ENCODE results near the gene PLEKHO1. TPM values are rescaled to one million over a fixed set of nuclear protein-coding genes. Genes with fewer than 3 reads are reported as not detected.
A peak's percentile ranks its signal among the peaks of the same experiment; 100 is the strongest.

PLEKHO1 gene, protein sequence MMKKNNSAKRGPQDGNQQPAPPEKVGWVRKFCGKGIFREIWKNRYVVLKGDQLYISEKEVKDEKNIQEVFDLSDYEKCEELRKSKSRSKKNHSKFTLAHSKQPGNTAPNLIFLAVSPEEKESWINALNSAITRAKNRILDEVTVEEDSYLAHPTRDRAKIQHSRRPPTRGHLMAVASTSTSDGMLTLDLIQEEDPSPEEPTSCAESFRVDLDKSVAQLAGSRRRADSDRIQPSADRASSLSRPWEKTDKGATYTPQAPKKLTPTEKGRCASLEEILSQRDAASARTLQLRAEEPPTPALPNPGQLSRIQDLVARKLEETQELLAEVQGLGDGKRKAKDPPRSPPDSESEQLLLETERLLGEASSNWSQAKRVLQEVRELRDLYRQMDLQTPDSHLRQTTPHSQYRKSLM
- polyA plus RNA-seq: 10 to 100 TPM; 20.6 to 32.5 (median 22.2) TPM

DNA sequence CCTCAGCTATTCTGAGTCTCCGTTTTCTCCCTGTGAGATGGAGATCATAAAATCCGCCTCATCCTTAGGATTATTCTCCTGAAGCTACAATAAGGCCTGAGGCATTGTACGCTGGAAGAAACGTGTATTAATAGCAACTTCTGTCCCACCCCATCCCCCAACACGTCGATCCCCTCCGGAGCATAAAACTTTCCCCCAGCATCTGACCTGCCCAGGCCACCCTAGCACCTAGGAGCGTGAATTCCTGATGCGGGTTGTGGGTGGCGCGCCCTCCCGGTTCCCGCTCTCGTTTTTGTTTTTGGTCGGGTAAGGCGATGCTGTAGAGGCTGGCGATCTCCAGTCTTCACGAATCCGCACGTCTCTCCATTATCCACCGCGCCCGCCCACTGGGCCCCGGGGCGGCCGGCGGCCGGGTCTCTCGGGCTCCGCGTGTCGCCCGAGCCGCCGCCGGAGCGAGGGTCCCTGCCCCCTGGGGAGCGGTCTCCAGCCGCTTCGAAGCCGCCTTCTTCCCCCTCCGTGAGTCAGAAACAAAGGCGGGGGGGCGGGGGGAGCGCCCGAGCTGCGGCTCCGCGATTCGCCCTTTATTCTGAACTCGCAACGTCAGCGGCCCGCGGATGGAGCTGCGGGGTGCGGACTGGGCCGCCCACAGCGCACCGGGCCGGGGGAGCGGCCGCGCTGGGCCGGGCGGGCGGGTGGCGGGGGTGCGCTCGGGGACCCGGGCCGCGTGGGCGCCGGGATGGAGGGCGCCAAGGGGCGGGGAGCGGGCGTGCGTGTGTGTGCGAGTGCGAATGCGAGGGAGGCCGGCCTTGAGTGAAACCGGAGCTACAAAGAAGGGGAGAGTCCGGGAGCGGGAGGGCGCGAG lies at the start of gene PLEKHO1:
Gene PLEKHO1, plus strand, starts transcription at position 646 of the 862 bp plus-strand sequence. CDS start 342 bp downstream, outside the sequence.
- H3K9me3 Mint-ChIP-seq: no peaks in the 10 kb centered on the region
- peaks cover 8 to 15% (median 9%) of the 10 kb centered on the region in 3 donors for H3K27me3 Mint-ChIP-seq (ENCODE audit: low read depth in 3 of 3)
- DNase-seq: peak; percentile 72 to 73 (median 73)
- peak within 1 kb of the TSS; percentile 80 to 97 (median 96) for H3K27ac Mint-ChIP-seq
- H3K36me3 Mint-ChIP-seq: peaks cover 4 to 5% (median 4%) of the 10 kb centered on the region in 3 donors
- H3K4me3 Mint-ChIP-seq: peak within 1 kb of the TSS; percentile 91 to 95 (median 92)
- peaks cover 42 to 53% of the 10 kb centered on the region in 2 donors for H3K4me1 Mint-ChIP-seq

DNA sequence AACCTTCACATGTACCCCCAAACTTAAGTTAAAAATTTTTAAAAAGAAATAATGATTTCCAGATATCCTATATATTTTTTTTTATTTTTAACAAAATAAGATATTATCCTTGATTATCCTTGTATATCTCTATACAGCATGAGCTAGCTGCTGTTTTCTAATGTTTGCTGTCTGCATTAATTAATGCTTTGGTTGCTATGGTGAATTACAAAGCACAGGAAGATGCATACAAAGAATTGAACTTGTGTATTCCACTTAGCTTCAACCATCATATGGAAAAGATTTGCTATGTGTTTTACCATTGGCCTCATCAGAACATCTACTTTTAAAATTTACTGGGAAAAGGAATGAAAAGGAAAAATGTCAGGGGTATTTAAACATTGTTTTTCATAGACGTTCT lies 46.7 kb upstream of the PLEKHO1 start:
- peaks cover 7 to 19% (median 18%) of the 10 kb centered on the region in 3 donors for H3K36me3 Mint-ChIP-seq
- peaks cover 0 to 2% (median 0%) of the 10 kb centered on the region in 3 donors for H3K27me3 Mint-ChIP-seq (ENCODE audit: low read depth in 3 of 3)
- no peak overlapping the region for H3K27ac Mint-ChIP-seq
- no peaks in the 10 kb centered on the region for H3K9me3 Mint-ChIP-seq
- DNase-seq: no peak
- H3K4me1 Mint-ChIP-seq: peaks cover 14 to 23% of the 10 kb centered on the region in 2 donors
- H3K4me3 Mint-ChIP-seq: no peak overlapping the region

DNA sequence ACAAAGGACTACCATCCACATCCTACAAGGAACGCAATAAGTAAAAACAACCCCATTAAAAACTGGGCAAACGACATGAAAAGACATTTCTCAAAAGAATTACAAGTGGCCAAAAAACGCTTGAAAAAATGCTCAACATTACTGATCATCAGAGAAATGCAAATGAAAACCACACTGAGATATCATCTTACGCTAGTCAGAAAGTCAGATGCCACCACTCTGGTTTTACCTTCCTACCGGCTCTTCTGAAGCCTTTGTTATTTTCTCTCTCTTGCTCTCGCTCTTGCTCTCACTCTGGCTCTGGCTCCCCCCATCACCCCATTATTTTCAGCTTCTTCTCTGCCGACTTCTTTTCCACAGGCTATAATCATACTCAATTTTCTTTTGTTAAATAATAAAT lies 43.4 kb upstream of the PLEKHO1 start:
- DNase-seq: no peak
- Mint-ChIP-seq H3K4me3 (no peak overlapping the region), H3K36me3 (peaks cover 3 to 18% (median 14%) of the 10 kb centered on the region in 3 donors), H3K9me3 (no peaks in the 10 kb centered on the region), H3K27ac (peak overlapping the region in 4 of 6 donors; percentile 26 to 80 (median 50)), H3K27me3 (ENCODE audit: low read depth in 3 of 3) (peaks cover 0 to 2% (median 0%) of the 10 kb centered on the region in 3 donors), H3K4me1 (peaks cover 46 to 57% of the 10 kb centered on the region in 2 donors)

DNA sequence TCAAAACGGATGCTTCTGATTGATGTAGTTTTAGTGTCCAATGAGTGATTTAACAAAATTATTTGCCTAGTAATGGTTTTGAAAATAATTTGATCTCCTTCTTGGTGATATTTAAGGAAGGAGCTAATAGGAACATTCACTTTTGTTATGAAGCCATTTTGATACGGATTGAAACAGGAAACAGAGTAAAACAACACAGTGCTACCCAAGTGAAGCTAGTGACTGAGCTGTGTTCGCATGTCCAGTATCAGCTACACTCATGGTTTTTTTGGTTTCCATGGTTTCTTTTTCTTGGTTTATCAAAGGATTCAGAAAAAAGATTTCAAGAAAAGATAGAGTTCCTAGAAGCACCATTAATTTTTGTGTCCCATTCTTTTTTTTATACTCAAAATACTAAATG lies 40.1 kb upstream of the PLEKHO1 start:
- H3K27ac Mint-ChIP-seq: peak overlapping the region; percentile 84 to 96 (median 90)
- peaks cover 47 to 62% of the 10 kb centered on the region in 2 donors for H3K4me1 Mint-ChIP-seq

DNA sequence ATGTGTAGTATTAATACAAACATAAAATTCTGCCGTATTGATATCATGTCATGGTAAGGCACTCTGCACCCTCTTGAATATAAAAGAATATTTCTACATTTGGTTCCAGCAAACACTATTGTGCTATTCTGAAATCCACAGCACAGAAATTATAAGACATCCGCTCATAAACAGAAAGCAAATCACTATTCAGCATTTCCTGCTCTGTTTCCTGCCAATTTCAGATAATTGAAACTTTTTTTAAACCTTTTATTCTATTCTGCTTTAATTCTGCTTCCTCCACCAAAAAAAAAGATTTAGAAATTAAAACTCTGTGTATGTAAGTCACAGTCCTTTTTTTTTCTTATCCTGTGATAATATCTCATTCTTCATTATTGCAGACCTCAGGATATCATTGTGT lies 39.6 kb upstream of the PLEKHO1 start:
- H3K4me1 Mint-ChIP-seq: peaks cover 47 to 62% of the 10 kb centered on the region in 2 donors
- H3K36me3 Mint-ChIP-seq: peaks cover 11 to 38% (median 29%) of the 10 kb centered on the region in 3 donors
- peak; percentile 1 to 11 (median 10) for DNase-seq

More for the DNA sequence above, 40.1 kb upstream of the PLEKHO1 start:
- peak; percentile 11 to 22 (median 22) for DNase-seq
- H3K36me3 Mint-ChIP-seq: peaks cover 8 to 37% (median 29%) of the 10 kb centered on the region in 3 donors
- no peaks in the 10 kb centered on the region for H3K27me3 Mint-ChIP-seq (ENCODE audit: low read depth in 3 of 3)
- peaks cover 0 to 4% (median 0%) of the 10 kb centered on the region in 6 donors for H3K9me3 Mint-ChIP-seq
- H3K4me3 Mint-ChIP-seq: peak overlapping the region; percentile 75 to 87 (median 82)

DNA sequence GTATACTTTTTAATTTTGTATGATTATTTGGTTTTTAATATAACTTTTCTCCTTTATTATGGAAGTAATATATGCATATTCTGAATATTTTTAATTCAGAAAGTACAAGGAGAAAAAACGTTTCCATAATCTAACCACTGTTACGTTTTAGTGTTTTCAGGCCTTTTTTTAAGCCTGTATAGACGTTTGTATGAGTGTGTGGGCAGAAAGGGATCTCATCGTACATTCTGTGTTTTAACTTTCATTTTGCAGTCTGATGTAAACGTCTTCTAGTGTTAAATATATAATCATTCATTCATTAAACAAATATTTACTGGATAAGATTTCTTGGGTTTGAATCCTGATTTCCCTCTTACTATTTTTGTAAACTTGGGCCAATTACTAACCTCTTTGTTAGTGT lies 38.0 kb upstream of the PLEKHO1 start:
- H3K4me1 Mint-ChIP-seq: peaks cover 39 to 49% of the 10 kb centered on the region in 2 donors
- no peak overlapping the region for H3K27ac Mint-ChIP-seq
- no peak overlapping the region for H3K4me3 Mint-ChIP-seq
- H3K36me3 Mint-ChIP-seq: peaks cover 21 to 43% (median 28%) of the 10 kb centered on the region in 3 donors
- H3K9me3 Mint-ChIP-seq: peaks cover 4 to 10% (median 8%) of the 10 kb centered on the region in 6 donors
- no peaks in the 10 kb centered on the region for H3K27me3 Mint-ChIP-seq (ENCODE audit: low read depth in 3 of 3)
- no peak for DNase-seq

More for the DNA sequence above, 39.6 kb upstream of the PLEKHO1 start:
- Mint-ChIP-seq H3K9me3 (peaks cover 2 to 6% (median 3%) of the 10 kb centered on the region in 6 donors), H3K27me3 (ENCODE audit: low read depth in 3 of 3) (no peaks in the 10 kb centered on the region), H3K4me3 (peak overlapping the region; percentile 75 to 87 (median 82)), H3K27ac (peak overlapping the region; percentile 84 to 96 (median 90))

DNA sequence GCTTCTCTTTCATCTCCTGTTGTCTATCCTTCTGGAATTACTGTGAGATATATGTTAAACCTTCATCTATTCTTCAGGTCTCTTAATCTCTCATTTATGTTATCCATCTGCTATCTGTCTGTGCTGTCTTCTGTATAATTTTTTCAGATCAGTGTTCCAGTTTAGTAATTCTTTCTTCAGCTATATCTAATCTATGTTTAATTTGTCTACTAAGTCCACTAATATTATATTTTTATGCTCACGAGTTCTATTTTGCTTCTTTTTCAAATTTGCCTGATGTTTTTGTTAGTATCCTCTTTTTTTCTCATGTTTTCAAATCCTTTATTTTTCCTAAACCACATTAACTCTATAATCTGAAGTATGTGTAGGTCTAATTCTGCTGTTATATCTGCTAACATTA lies 34.6 kb upstream of the PLEKHO1 start:
- Mint-ChIP-seq H3K4me1 (peaks cover 13 to 18% of the 10 kb centered on the region in 2 donors), H3K27me3 (ENCODE audit: low read depth in 3 of 3) (no peaks in the 10 kb centered on the region), H3K27ac (peak overlapping the region in 1 of 6 donors; percentile 24), H3K36me3 (peaks cover 21 to 43% (median 28%) of the 10 kb centered on the region in 3 donors), H3K9me3 (peaks cover 4 to 10% (median 8%) of the 10 kb centered on the region in 6 donors), H3K4me3 (no peak overlapping the region)
- no peak for DNase-seq

DNA sequence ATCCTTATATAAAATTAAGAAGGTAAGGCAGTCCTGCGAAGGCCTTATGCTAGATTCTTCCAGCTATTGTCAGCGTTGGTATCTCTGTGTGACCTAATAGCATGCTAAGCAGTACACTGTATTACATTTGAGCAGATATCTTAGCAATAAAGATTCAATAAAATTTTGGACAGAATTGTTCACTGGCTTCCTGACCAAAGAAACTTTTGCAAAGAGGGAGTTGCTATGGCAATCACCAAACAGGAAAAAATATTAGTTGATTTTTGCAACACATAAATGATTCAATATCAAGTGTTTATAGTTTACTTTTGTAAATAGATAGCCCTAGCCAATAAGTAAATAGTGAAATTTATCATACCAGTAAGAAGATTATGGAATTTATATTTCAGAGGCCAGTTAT lies 31.0 kb upstream of the PLEKHO1 start:
- Mint-ChIP-seq H3K9me3 (peaks cover 4 to 10% (median 8%) of the 10 kb centered on the region in 6 donors), H3K4me1 (no peaks in the 10 kb centered on the region), H3K27me3 (ENCODE audit: low read depth in 3 of 3) (peaks cover 0 to 3% (median 2%) of the 10 kb centered on the region in 3 donors), H3K36me3 (peaks cover 14 to 34% (median 16%) of the 10 kb centered on the region in 3 donors), H3K4me3 (no peak overlapping the region), H3K27ac (no peak overlapping the region)
- no peak for DNase-seq

DNA sequence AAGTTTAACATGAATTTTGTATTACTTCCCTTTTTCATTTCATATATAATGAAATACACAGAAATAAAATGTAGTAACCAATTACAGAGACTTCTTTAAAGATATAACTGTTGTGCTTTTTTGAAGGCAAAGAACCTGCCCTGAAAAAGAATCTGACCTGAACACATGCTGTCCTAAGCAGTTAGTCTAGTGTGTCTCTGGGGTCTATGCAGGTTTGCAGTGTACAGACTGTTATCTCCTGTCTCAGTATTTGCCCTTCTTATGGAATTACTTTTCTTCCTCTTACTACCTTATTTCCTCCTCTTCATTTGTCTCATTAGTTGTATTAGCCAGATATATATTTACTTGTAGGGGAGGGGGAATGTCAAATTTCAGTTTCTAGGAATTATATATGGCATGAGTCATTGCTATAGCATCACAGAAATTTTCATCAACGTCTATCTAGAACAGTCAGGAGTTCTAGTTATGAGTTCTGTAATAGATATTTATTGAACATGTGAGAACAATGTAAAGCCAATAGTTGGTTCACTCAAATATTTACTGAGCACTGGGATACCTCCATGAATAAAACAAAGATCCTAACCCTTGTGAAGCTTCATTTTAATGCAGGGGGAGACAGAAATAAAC lies 28.4 kb upstream of the PLEKHO1 start:
- Mint-ChIP-seq H3K27ac (no peak overlapping the region), H3K4me3 (no peak overlapping the region)

DNA sequence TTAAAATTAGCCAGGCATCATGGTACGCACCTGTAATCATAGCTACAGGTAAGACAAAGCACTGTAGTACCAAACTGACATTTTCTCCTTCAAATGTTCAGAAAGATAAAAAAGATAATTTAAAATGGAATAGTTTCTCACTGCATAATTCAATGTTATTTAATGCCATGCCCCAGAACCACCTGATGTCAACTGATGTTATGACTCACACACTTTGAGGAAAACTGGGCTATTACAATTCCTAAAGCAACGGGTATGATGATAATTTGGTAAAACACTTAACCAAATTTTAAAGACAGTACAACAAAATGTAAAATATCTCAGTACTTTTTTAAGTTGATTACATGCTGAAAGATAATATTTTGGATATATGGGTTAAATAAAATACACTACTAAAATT lies 22.9 kb upstream of the PLEKHO1 start:
- H3K27me3 Mint-ChIP-seq (ENCODE audit: low read depth in 3 of 3): peaks cover 0 to 3% (median 2%) of the 10 kb centered on the region in 3 donors
- H3K27ac Mint-ChIP-seq: no peak overlapping the region
- H3K4me1 Mint-ChIP-seq: no peaks in the 10 kb centered on the region
- DNase-seq: no peak
- peaks cover 0 to 7% (median 0%) of the 10 kb centered on the region in 3 donors for H3K36me3 Mint-ChIP-seq
- H3K9me3 Mint-ChIP-seq: no peaks in the 10 kb centered on the region
- no peak overlapping the region for H3K4me3 Mint-ChIP-seq

More for the DNA sequence above, 28.4 kb upstream of the PLEKHO1 start:
- no peak for DNase-seq
- H3K9me3 Mint-ChIP-seq: no peaks in the 10 kb centered on the region
- H3K4me1 Mint-ChIP-seq: no peaks in the 10 kb centered on the region
- H3K27me3 Mint-ChIP-seq (ENCODE audit: low read depth in 3 of 3): peaks cover 0 to 3% (median 2%) of the 10 kb centered on the region in 3 donors
- peaks cover 0 to 13% (median 0%) of the 10 kb centered on the region in 3 donors for H3K36me3 Mint-ChIP-seq

DNA sequence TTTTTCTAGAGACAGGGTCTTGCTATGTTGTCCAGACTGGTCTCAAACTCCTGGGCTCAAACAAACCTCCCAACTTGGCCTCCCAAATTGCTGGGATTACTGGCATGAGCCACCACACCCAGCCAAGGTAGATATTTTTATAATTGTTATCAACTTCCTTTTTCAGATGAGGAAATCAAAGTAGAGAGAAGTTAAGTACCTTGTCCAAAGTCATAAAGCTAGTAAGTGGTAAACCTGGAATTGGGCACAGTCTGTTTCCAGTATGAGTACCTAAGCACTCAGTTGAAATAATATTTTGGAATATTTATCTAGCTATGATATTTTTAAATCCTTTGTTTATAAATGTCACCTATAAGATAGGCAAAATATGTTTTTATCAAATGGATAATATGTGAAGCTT lies 22.3 kb upstream of the PLEKHO1 start:
- Mint-ChIP-seq H3K27ac (no peak overlapping the region), H3K27me3 (ENCODE audit: low read depth in 3 of 3) (no peaks in the 10 kb centered on the region), H3K4me3 (no peak overlapping the region), H3K36me3 (peaks cover 0 to 7% (median 0%) of the 10 kb centered on the region in 3 donors), H3K9me3 (no peaks in the 10 kb centered on the region), H3K4me1 (no peaks in the 10 kb centered on the region)
- DNase-seq: no peak

DNA sequence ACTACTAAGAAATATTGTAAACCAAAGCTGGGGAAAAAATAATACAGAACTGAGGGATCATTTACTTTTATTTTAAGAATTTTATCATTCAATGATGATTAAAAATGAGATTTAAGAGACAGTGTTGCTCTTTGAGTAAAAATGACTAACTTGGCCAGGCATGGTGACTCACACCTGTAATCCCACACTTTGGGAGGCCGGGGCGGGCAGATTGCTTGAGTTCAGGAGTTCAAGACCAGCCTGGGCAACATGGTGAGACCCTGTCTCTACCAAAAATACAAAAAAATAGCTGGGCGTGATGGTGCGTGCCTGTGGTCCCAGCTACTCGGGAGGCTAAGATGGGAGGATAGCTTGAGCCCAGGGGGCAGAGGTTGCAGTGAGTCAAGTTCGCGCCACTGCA lies 21.8 kb upstream of the PLEKHO1 start:
- no peak for DNase-seq
- Mint-ChIP-seq H3K27ac (no peak overlapping the region), H3K4me1 (no peaks in the 10 kb centered on the region)

DNA sequence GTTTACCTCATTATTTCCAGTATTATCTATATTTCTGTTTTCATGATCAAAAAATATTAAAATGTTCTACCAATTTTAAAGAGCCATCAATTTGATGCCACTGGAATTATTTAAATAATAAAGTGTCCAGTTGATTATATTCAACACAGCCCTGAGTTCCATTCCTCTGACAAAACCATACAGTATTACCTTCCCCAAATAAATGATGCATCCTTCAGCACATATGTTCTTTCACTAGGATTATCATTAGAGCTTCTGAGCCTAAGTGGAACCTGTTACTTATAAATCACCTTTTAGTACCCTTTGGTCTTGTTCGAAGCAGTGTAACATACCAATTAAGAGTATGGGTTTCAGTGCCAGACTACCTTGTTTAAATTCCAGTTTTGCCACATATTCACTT lies 17.3 kb upstream of the PLEKHO1 start:
- Mint-ChIP-seq H3K27ac (no peak overlapping the region), H3K4me3 (no peak overlapping the region), H3K9me3 (no peaks in the 10 kb centered on the region), H3K4me1 (no peaks in the 10 kb centered on the region), H3K27me3 (ENCODE audit: low read depth in 3 of 3) (peaks cover 0 to 2% (median 0%) of the 10 kb centered on the region in 3 donors), H3K36me3 (peaks cover 0 to 6% (median 0%) of the 10 kb centered on the region in 3 donors)
- DNase-seq: no peak

More for the DNA sequence above, 21.8 kb upstream of the PLEKHO1 start:
- Mint-ChIP-seq H3K4me3 (no peak overlapping the region), H3K9me3 (no peaks in the 10 kb centered on the region), H3K36me3 (peaks cover 0 to 6% (median 0%) of the 10 kb centered on the region in 3 donors), H3K27me3 (ENCODE audit: low read depth in 3 of 3) (no peaks in the 10 kb centered on the region)

Data from immature natural killer cell (primary cell).